Measurements from ENCODE around the gene EXOSC2. TPM values are rescaled to one million over a fixed set of nuclear protein-coding genes. Genes with fewer than 3 reads are reported as not detected.

The EXOSC2 gene
- total and polyA plus RNA-seq, 2 experiments from 2014 or later: 37.6 to 77.7 TPM

GRCh38 chr9:130677252-130677651 lies 16.3 kb upstream of the EXOSC2 start:
- peaks cover 37% of the 10 kb centered on the region for H3K27me3 Mint-ChIP-seq (ENCODE audit: insufficient read depth, low read depth, poor library complexity)
- Histone ChIP-seq H3F3A (replicated peaks; ENCODE audit: low read depth) (no peaks in the 10 kb centered on the region), H3K4me1 (ENCODE audit: insufficient read depth) (peaks cover 3% of the 10 kb centered on the region; the same call in 1 of the 2 replicates), H3K79me2 (replicated peaks; ENCODE audit: insufficient read depth) (no peaks in the 10 kb centered on the region), H3K4me3 (no peak overlapping the region), H3K36me3 (ENCODE audit: insufficient read depth) (no peaks in the 10 kb centered on the region), H3K27ac (ENCODE audit: low read depth) (no peak overlapping the region), H4K20me1 (replicated peaks; ENCODE audit: insufficient read depth) (no peaks in the 10 kb centered on the region), H2AFZ (no peak overlapping the region), H3K9me2 (ENCODE audit: insufficient read depth) (no peaks in the 10 kb centered on the region), H3K4me2 (no peak overlapping the region), H3K27me3 (ENCODE audit: insufficient read depth) (peaks cover 43% of the 10 kb centered on the region)
- no peak for TF ChIP-seq REST (IDR thresholded peaks at IDR 0.05; ENCODE audit: unreplicated experiment)
- no peak for TF ChIP-seq STAT1 (IDR thresholded peaks at IDR 0.05; ENCODE audit: unreplicated experiment)
- TF ChIP-seq NANOG (IDR thresholded peaks at IDR 0.05; ENCODE audit: borderline replicate concordance): no peak
- TF ChIP-seq CREB1 (CRISPR knock-in tag; IDR thresholded peaks at IDR 0.05; ENCODE audit: low read depth): no peak
- TF ChIP-seq ZNF114 (CRISPR knock-in tag; IDR thresholded peaks at IDR 0.05): no peak
- no peak for TF ChIP-seq POLR2AphosphoS5 (IDR thresholded peaks at IDR 0.05; ENCODE audit: low read depth)
- TF ChIP-seq ZNF331 (CRISPR knock-in tag; IDR thresholded peaks at IDR 0.05; ENCODE audit: low read depth): no peak
- TF ChIP-seq EZH2 (IDR thresholded peaks at IDR 0.05; ENCODE audit: low read depth, unreplicated experiment): no peak
- TF ChIP-seq EZH2phosphoT487 (IDR thresholded peaks at IDR 0.05; ENCODE audit: unreplicated experiment): no peak
- TF ChIP-seq JUNB (IDR thresholded peaks at IDR 0.05; ENCODE audit: unreplicated experiment): no peak
- no peak for TF ChIP-seq CTCF (conservative IDR thresholded peaks at IDR 0.05; ENCODE audit: low read depth in 2 of 2)
- H3K27ac Mint-ChIP-seq: no peak overlapping the region
- H3K4me1 Mint-ChIP-seq: no peaks in the 10 kb centered on the region
- H3K9me3 Mint-ChIP-seq: no peaks in the 10 kb centered on the region
- no peak overlapping the region for H3K4me3 Mint-ChIP-seq
- no peaks in the 10 kb centered on the region for H3K36me3 Mint-ChIP-seq (ENCODE audit: low read depth)
- ATAC-seq (no peak), DNase-seq (ENCODE audit: low spot score) (no peak)

All from GM23338 (cell line).